H1 (cell line): ENCODE data around the gene MACROH2A1. TPM values are rescaled to one million over a fixed set of nuclear protein-coding genes. Genes with fewer than 3 reads are reported as not detected.

ENCODE experiments used
- CTBP2 ChIP-seq: IDR thresholded peaks from 2 replicates; pipeline ENCODE4 v1.7.0; 2011; ENCODE audit warnings: borderline replicate concordance, mild to moderate bottlenecking, moderate library complexity, mixed read lengths, low read length; ENCODE audit not compliant: insufficient read depth, insufficient read length
- FOSL1 ChIP-seq: IDR thresholded peaks from 2 replicates; pipeline ENCODE4 v1.6.1; 2011; ENCODE audit warnings: mild to moderate bottlenecking, low read depth, low read length, moderate library complexity; ENCODE audit not compliant: insufficient read depth
- HDAC2 ChIP-seq, 2 experiments: fragments of 300-600 bp in 1 of 2; sonication (generic) in 1 of 2; IDR thresholded peaks; 2 replicates each; pipeline ENCODE4 v1.6.1; 2011 to 2012; ENCODE audit warnings: low read depth in 2 of 2, low read length in 2 of 2, mild to moderate bottlenecking in 2 of 2, moderate library complexity in 2 of 2, borderline replicate concordance in 1 of 2, inconsistent platforms in 1 of 2
- SUZ12 ChIP-seq: fragments of 200-600 bp; sonication (generic); IDR thresholded peaks from 2 replicates; pipeline ENCODE4 v1.6.1; 2012; ENCODE audit warnings: mild to moderate bottlenecking, inconsistent platforms, low read length, moderate library complexity, mixed read lengths
- TEAD4 ChIP-seq: IDR thresholded peaks from 2 replicates; pipeline ENCODE4 v1.6.1; 2012; ENCODE audit warnings: low read depth, low read length, inconsistent platforms, mixed read lengths
- YY1 ChIP-seq: IDR thresholded peaks from 2 replicates; pipeline ENCODE4 v1.6.1; 2011; ENCODE audit warnings: low read depth, mild to moderate bottlenecking, low read length
- polyA plus RNA-seq, 7 experiments: library from polyadenylated mRNA; depleted of rRNA in 3 of 7; stranded (reverse) in 5 of 7; unstranded in 2 of 7; fragments of >200 nt in 5 of 7; fragments of 200-250 nt in 2 of 7; gene quantifications; 1 replicate in 5 of 7; 2 replicates in 1 of 7; 4 replicates in 1 of 7; pipeline versions ENCODE4 v1.2.1 to v1.2.3, GENCODE V29; 2011 to 2013; ENCODE audit warnings: missing spikeins in 2 of 7, mixed read lengths in 2 of 7
- total RNA-seq: library from RNA; stranded (reverse); fragmentation: NEBNext Ultra II Directional; extraction: Animal tissue kit (Norgen Biotek cat#: 25700); gene quantifications from 2 replicates; pipeline ENCODE4 v1.2.1, GENCODE V29; 2021

MACROH2A1 gene
- total and polyA plus RNA-seq, 2 of the 8 experiments (the other 6 are each of a cell fraction or from before 2014, with no cell fraction given): 60.0 to 92.3 TPM

GRCh38 chr5:135324897-135325650 is 74.0 kb downstream of the MACROH2A1 start (continued):
- TF ChIP-seq HDAC2 (IDR thresholded peaks at IDR 0.05; ENCODE audit: borderline replicate concordance in 1 of 2, low read depth in 2 of 2, low read length in 2 of 2) (no peak), YY1 (no peak), CTBP2 (no peak), SUZ12 (no peak), TEAD4 (no peak), FOSL1 (no peak)
